GM12891 (cell line): ENCODE measurements around the gene FHOD1.

Experiments used
- PAX5 ChIP-seq: IDR thresholded peaks from 2 replicates; pipeline ENCODE4 v1.6.1; 2011; ENCODE audit warnings: low read length, moderate library complexity, mild to moderate bottlenecking; ENCODE audit not compliant: insufficient read depth, severe bottlenecking
- POLR2A ChIP-seq: IDR thresholded peaks from 2 replicates; pipeline ENCODE4 v1.6.1; 2011; ENCODE audit warnings: low read depth, low read length, control low read depth
- POLR2AphosphoS5 ChIP-seq: IDR thresholded peaks from 2 replicates; pipeline ENCODE4 v1.6.1; 2011; ENCODE audit warnings: low read depth, low read length, control low read depth
- POU2F2 ChIP-seq: IDR thresholded peaks from 2 replicates; pipeline ENCODE4 v1.6.1; 2011; ENCODE audit warnings: low read depth, mild to moderate bottlenecking, control low read depth, low read length, moderate library complexity
- SPI1 ChIP-seq: IDR thresholded peaks from 2 replicates; pipeline ENCODE4 v1.6.1; 2011; ENCODE audit warnings: low read depth, low read length, control low read depth
- TAF1 ChIP-seq: IDR thresholded peaks from 2 replicates; pipeline ENCODE4 v1.6.1; 2011; ENCODE audit warnings: low read depth, low read length, control low read depth

GRCh38 chr16:67284699-67285646 is 37.7 kb upstream of the FHOD1 start:
- TF ChIP-seq POLR2A (no peak), PAX5 (no peak), POLR2AphosphoS5 (no peak), TAF1 (no peak), SPI1 (no peak), POU2F2 (no peak)
